HL-60/S4 (cell line): ENCODE results near the gene SRSF9.
"Not testable (repeated sequence)": the region's sequence is repeated elsewhere in the genome, so short reads cannot be mapped to it uniquely, and the experiment has no call there.

ENCODE experiments used
- in situ Hi-C: fragments of 300-500 bp; cut with MboI; formaldehyde crosslinking; loops from 2 replicates; pipeline ENCODE4 v1.14.3; 2022; ENCODE audit warnings: low sequenced_read_pairs

Gene SRSF9

GRCh38 chr12:120469450-120470149 lies at the start of gene SRSF9:
TSS of gene SRSF9 (minus strand) at chr12:120469748. CDS start at chr12:120469609, 139 bp downstream.
- in situ Hi-C loops, result no loop called here

- in situ Hi-C loops, result not testable (repeated sequence)
Measured at GRCh38 chr12:120519324-120519723, 49.8 kb upstream of the SRSF9 start.

GRCh38 chr12:120515496-120515895 lies 45.9 kb upstream of the SRSF9 start:
- in situ Hi-C loops, result no loop called here

- in situ Hi-C loops, result no loop called here
Measured at GRCh38 chr12:120514002-120514401, 44.5 kb upstream of the SRSF9 start.

- in situ Hi-C loops, result no loop called here
Measured at GRCh38 chr12:120508537-120508936, 39.0 kb upstream of the SRSF9 start.

- in situ Hi-C loops, result no loop called here
Measured at GRCh38 chr12:120504587-120504986, 35.0 kb upstream of the SRSF9 start.

- in situ Hi-C loops, result no loop called here
Measured at GRCh38 chr12:120500581-120500980, 31.0 kb upstream of the SRSF9 start.

- in situ Hi-C loops, result no loop called here
Measured at GRCh38 chr12:120498870-120499515, 29.4 kb upstream of the SRSF9 start.

- in situ Hi-C loops, result no loop called here
Measured at GRCh38 chr12:120497524-120498150, 28.1 kb upstream of the SRSF9 start.

GRCh38 chr12:120496413-120497340 lies 27.1 kb upstream of the SRSF9 start:
- in situ Hi-C loops, result no loop called here

- in situ Hi-C loops, result no loop called here
Measured at GRCh38 chr12:120495731-120496412, 26.3 kb upstream of the SRSF9 start, which contains the start of gene DYNLL1. TSS of gene DYNLL1 (plus strand) at chr12:120496113. CDS start at chr12:120496422, 309 bp downstream.

GRCh38 chr12:120495186-120495730 lies 25.7 kb upstream of the SRSF9 start:
- in situ Hi-C loops, result no loop called here

GRCh38 chr12:120490833-120491512 lies 21.4 kb upstream of the SRSF9 start:
- in situ Hi-C loops, result no loop called here

GRCh38 chr12:120490325-120490724 lies 20.8 kb upstream of the SRSF9 start:
- in situ Hi-C loops, result no loop called here

GRCh38 chr12:120489018-120489417 lies 19.5 kb upstream of the SRSF9 start:
- in situ Hi-C loops, result no loop called here

GRCh38 chr12:120488057-120488640 lies 18.6 kb upstream of the SRSF9 start:
- in situ Hi-C loops, result no loop called here

GRCh38 chr12:120487552-120487951 lies 18.0 kb upstream of the SRSF9 start:
- in situ Hi-C loops, result not testable (repeated sequence)

GRCh38 chr12:120485961-120486881 lies 16.7 kb upstream of the SRSF9 start:
- in situ Hi-C loops, result no loop called here
